Mucosa of gallbladder (tissue), 1 donor: ENCODE data around the gene MAP2K6. TPM values are rescaled to one million over a fixed set of nuclear protein-coding genes. Genes with fewer than 3 reads are reported as not detected.

Experiments used
- DNase-seq: peaks from one replicate; pipeline ENCODE4 v3.0.0-alpha.2; 2020; ENCODE audit warnings: low spot score
- total RNA-seq: library from RNA; stranded (reverse); gene quantifications from one replicate; pipeline ENCODE4 v1.2.1, GENCODE V29; 2021
- donor health status: DM: no; HTN: no; CAD: no.

The MAP2K6 gene
- total RNA-seq, 1 donor from 2014 or later, result 20.1 TPM

DNA sequence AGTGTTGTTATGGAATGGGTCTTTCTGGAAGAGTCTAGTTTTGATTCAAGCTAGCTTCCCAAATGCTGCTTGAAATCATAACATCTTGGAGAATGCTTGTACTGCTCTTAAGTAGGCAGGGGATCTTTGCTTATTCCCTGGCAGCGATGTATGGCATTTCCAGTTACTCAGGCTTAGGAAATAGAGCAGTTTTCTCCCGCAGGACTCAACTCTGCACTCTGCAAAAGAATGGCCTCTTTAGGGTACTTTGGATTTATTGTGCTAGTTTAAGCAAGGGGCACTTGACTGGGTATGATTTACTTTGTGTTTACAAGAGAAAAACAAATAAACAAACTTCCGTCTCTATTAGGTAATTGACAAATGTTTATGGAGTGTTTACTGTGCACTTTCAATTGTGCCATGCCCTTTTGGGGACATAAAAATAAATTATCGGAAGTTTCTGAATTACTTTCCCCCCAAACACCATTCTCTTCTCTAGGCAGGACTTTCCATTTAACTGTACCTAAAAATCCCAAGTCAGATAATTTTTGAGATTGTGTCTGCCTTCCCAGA lies 164.0 kb downstream of the MAP2K6 start:
- no peak for DNase-seq

DNA sequence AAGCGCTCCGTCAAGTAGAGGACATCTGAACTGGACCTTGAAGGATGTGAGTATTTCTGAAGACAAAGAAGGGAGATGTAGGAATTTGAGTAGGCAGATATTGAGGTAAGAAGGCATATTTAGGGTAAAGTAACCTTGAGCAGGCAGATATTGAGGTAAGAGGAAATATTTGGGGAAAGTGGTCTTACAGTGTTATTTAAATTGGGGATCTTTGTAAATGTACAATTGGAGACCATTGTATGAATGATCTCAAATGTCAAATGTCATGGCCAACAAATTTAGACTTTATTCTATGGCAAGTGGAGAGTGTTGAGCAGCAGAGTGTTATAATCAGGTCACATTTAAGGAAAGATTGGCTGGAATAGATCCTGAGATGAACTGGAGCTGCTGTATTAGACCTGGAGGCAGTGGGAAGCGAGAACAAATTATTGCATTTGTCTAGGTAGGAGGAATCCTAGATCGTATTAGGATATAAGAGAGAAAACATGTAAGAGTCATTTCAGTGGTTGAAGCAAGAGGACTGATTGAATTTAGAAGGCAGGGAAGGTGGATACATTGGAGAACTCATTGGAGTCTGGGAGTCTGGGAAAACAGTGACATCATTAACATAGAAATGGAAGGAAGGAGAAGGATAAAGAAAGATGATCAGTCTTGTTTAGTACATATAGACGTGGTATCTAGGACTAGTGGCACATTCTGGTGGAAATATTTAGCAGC lies 165.6 kb downstream of the MAP2K6 start:
- DNase-seq, result no peak

DNA sequence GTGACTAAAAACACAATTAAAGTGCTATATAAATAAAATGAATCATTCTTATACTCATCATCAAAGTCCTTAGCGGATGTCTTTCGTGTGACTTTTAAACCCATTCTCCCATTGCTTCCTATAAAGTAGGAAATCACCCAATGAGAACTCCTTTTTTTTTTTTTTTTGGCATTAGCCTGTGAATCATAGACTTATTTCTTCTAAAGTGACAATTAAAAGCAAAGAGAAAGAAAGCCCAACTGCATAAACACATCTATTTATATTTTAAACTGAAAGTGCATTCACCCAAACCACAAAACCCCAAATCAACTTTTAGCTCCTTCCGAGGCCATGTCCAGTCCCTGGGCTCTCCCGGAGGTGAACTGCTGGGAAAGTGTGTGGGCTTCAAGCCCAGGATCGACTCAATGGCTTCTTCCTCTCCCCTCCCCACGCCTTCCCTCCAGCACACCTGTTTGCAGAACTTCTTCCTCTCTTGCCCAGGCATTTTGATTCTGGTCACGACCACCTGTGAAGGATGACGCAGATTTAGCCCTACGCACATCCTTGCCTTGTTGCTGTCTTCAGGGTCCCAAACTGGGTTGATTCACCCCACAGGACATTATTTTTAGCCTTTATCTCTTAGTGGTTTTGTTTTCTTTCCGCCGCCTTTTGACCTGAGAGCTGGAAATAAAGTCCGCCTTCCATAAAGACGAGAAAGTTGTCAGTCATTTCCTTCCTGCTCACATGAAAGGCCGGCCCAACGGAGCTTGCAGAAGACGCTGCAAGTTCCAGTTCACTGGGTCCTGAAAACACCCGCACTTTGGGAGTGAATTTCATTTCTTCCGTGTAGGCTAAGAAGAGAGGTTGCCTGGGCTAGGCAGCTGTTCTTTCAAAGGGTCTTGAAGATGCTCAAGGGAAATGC lies 166.8 kb downstream of the MAP2K6 start:
- DNase-seq, result no peak

GRCh38 chr17:69588316-69588715 lies 173.8 kb downstream of the MAP2K6 start:
- no peak for DNase-seq

- DNase-seq, result no peak
Measured at GRCh38 chr17:69588827-69589239, 174.3 kb downstream of the MAP2K6 start.

DNA sequence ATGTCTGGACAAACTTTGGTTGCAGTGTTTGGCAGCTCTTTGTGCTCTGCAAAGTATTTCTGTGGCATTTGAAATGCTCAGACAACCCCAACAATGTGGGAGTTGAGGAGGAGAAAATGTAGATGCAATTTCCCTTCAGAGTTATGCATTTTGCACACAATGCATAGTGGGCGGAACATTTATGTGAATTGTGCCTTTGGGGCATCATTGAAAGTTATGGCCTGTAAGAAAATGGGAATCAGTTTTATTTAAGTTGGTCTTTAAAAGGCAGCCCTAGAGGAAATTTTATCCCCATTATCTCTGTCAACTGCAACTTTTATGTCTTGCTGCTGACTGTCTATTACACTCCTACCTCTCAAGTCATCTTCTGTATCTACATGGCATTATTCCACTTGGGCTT lies 176.2 kb downstream of the MAP2K6 start:
- no peak for DNase-seq

DNA sequence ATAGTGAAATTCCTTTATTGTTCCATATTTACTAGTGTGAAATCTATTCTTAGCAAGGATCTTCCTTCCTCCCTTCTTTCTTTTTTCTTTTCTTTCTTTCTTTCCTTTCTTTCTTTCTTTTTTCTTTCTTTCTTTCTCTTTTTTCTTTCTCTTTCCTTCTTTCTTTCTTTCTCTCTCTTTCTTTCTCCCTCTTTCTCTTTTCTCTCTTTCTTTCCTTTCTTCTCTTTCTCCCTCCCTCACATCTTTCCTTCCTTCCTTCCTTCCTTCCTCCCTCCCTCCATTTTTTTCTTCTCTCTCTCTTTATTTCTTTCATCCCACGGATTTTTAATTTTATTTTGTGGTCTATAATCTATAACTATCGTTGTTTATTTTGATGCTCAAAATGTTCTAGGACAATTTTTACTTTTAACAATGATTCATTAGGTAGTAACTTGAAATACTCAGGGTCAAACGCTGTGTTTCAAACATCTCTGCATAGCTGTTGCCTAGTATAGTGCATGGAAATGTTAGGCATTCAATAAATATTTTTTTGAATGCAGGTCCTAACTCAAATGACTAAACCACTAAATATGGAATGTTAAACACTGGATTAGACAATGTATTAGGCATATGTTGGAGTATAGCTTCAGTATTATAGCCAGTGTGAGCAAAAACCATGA lies 178.3 kb downstream of the MAP2K6 start:
- DNase-seq, result no peak

GRCh38 chr17:69593351-69593715 lies 178.8 kb downstream of the MAP2K6 start:
- DNase-seq, result no peak

DNA sequence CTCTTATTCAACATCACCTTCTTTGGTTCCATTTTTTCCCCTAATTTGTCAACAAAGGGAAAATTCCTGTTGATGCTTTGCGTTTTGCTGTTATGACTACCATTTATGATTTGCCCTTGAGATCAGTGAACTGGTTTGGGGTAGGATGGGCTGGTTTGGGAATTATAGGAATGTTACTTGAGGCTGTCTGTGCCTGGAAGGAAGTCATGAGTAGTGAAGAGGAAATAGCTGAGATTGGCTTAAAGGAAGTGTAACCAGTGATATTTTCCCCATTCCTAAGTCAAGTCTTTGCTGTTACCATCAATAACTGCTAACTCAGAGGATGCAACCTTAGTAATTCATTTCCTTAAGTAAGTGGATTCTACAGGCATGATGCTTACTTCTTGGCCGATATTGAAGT lies 179.2 kb downstream of the MAP2K6 start:
- no peak for DNase-seq

DNA sequence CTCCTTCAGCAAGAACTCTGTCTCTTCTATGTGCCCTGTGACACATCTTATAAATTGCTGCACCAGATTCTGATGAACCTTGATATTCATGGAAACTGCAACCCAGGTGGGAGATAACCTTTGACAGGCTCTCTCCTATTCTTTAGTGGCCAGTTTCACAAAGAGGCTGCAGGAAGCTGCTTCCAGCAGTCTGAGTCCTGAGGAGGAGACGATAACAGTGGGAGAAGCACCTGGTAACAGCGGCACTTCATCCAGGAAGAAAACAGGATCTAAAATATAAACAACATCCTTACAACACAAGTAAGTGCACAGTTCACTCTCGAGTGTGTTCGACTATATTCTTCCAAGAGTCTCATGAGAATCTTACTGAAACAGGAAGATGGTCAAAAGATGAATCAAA lies 180.1 kb downstream of the MAP2K6 start:
- DNase-seq, result no peak

DNA sequence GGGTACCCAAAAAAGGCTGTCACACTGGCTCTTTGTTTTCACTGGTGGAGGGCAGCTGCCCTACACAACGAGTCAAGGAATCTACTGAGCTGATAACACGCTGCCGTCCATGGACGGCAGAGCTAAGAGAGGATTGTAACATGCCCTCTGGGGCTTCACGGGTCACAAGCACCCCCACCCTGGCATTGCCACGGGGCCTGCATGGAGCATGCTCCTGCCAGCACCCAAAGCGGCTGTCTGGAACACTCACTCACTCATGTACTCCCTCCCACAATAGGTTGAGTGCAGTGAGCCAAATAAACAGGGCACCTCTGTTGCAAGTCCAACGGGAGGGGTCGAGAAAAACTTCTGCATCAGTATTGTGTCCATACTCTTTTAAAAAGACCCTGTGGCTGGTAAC lies 181.6 kb downstream of the MAP2K6 start:
- no peak for DNase-seq

DNA sequence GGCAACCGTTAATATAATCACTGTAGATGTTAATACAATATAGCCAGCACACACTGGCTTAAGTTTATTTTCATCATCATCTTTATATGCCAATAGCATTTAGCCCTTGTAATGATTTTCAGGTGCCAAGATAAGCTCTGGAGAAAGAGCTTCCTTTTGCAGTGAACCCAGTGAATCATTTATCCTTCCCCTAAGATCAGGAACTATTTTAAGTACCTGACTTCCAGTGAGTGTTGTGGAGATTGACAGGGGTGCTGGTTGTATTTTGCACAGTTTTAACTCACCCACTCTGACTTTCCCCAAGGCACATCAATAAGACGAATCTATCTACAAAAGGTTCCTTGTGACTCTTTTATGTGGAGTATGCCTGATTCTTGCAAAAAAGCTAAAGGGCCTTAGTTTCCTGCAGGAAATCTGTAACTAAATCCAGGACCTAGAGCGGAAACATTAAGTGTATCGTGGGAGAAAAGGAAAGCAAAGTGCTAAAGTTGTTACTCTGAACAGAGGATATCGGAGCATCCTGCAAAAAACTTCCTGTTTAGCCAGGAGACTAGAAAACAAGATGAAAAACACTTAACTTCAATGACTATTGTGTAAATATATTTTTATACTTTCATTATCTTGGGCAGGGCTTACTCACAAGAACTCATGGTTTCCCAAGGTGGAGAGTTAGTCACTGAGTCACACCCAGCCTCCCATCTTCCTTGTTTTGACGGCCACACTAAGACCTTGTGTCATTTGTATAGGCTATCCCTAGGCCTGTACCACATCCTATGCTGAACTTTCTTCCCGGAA lies 183.6 kb downstream of the MAP2K6 start:
- no peak for DNase-seq

GRCh38 chr17:69602972-69603371 lies 188.5 kb downstream of the MAP2K6 start:
- DNase-seq, result no peak

Other genes with a start within 250 kb of the MAP2K6 start
- 8.7 TPM for gene ABCA10, start 185.9 kb upstream of the MAP2K6 start, total RNA-seq
- gene ABCA5, start 87.6 kb upstream of the MAP2K6 start, total RNA-seq, result 22.8 TPM